ENCODE measurements around the gene CCDC174.

Gene CCDC174

GRCh38 chr3:14636496-14637087 lies 15.0 kb upstream of the CCDC174 start:
- TF ChIP-seq TAF1 (IDR thresholded peaks at IDR 0.05; ENCODE audit: borderline replicate concordance, insufficient read depth, low read length), result no peak
- TF ChIP-seq REST (IDR thresholded peaks at IDR 0.05; ENCODE audit: insufficient read depth in 1 of 2, low read depth in 2 of 2, low read length in 2 of 2), result no peak
- no peak for TF ChIP-seq SIN3A (IDR thresholded peaks at IDR 0.05; ENCODE audit: borderline replicate concordance, insufficient read depth, low read length)
- no peak for TF ChIP-seq POLR2AphosphoS5 (IDR thresholded peaks at IDR 0.05; ENCODE audit: low read depth, low read length)
- TF ChIP-seq FOXP2 (optimal IDR thresholded peaks at IDR 0.05; ENCODE audit: borderline replicate concordance, extremely low read depth, extremely low read length, insufficient read depth), result no peak

- no peak for TF ChIP-seq SIN3A (IDR thresholded peaks at IDR 0.05; ENCODE audit: borderline replicate concordance, insufficient read depth, low read length)
- TF ChIP-seq REST (IDR thresholded peaks at IDR 0.05; ENCODE audit: insufficient read depth in 1 of 2, low read depth in 2 of 2, low read length in 2 of 2), result no peak
- no peak for TF ChIP-seq FOXP2 (optimal IDR thresholded peaks at IDR 0.05; ENCODE audit: borderline replicate concordance, extremely low read depth, extremely low read length, insufficient read depth)
- no peak for TF ChIP-seq TAF1 (IDR thresholded peaks at IDR 0.05; ENCODE audit: borderline replicate concordance, insufficient read depth, low read length)
- TF ChIP-seq POLR2AphosphoS5 (IDR thresholded peaks at IDR 0.05; ENCODE audit: low read depth, low read length), result no peak
Observed at GRCh38 chr3:14640157-14640562, 11.4 kb upstream of the CCDC174 start.

- TF ChIP-seq FOXP2 (optimal IDR thresholded peaks at IDR 0.05; ENCODE audit: borderline replicate concordance, extremely low read depth, extremely low read length, insufficient read depth) (no peak), REST (IDR thresholded peaks at IDR 0.05; ENCODE audit: insufficient read depth in 1 of 2, low read depth in 2 of 2, low read length in 2 of 2) (no peak), SIN3A (IDR thresholded peaks at IDR 0.05; ENCODE audit: borderline replicate concordance, insufficient read depth, low read length) (no peak), TAF1 (IDR thresholded peaks at IDR 0.05; ENCODE audit: borderline replicate concordance, insufficient read depth, low read length) (no peak), POLR2AphosphoS5 (IDR thresholded peaks at IDR 0.05; ENCODE audit: low read depth, low read length) (no peak)
Observed at GRCh38 chr3:14640734-14641133, 10.8 kb upstream of the CCDC174 start.

GRCh38 chr3:14641346-14641745 lies 10.2 kb upstream of the CCDC174 start:
- no peak for TF ChIP-seq REST (IDR thresholded peaks at IDR 0.05; ENCODE audit: insufficient read depth in 1 of 2, low read depth in 2 of 2, low read length in 2 of 2)
- TF ChIP-seq SIN3A (IDR thresholded peaks at IDR 0.05; ENCODE audit: borderline replicate concordance, insufficient read depth, low read length), result no peak
- no peak for TF ChIP-seq FOXP2 (optimal IDR thresholded peaks at IDR 0.05; ENCODE audit: borderline replicate concordance, extremely low read depth, extremely low read length, insufficient read depth)
- no peak for TF ChIP-seq TAF1 (IDR thresholded peaks at IDR 0.05; ENCODE audit: borderline replicate concordance, insufficient read depth, low read length)
- no peak for TF ChIP-seq POLR2AphosphoS5 (IDR thresholded peaks at IDR 0.05; ENCODE audit: low read depth, low read length)
